HepG2 (cell line): Measurements from ENCODE around the gene TSPAN9. TPM values are rescaled to one million over a fixed set of nuclear protein-coding genes. Genes with fewer than 3 reads are reported as not detected.

ENCODE experiments used
- EEA1 ChIP-seq: sonication (generic); formaldehyde crosslinking; IDR thresholded peaks from 2 replicates; pipeline ENCODE4 v1.5.1; 2020; ENCODE audit warnings: mild to moderate bottlenecking, missing genetic modification reagents, borderline replicate concordance
- HOXA7 ChIP-seq: sonication (generic); formaldehyde crosslinking; IDR thresholded peaks from 2 replicates; pipeline ENCODE4 v1.8.1; 2022; ENCODE audit warnings: mild to moderate bottlenecking, missing genetic modification reagents, moderate library complexity
- KDM2A ChIP-seq: sonication (generic); formaldehyde crosslinking; IDR thresholded peaks from 2 replicates; pipeline ENCODE4 v1.4.0; 2020; ENCODE audit warnings: low read depth, missing genetic modification reagents, borderline replicate concordance
- MBD4 ChIP-seq: IDR thresholded peaks from 2 replicates; pipeline ENCODE4 v1.6.1; 2012; ENCODE audit warnings: low read length, inconsistent platforms, borderline replicate concordance
- MTF2 ChIP-seq: sonication (generic); formaldehyde crosslinking; IDR thresholded peaks from 2 replicates; pipeline ENCODE4 v1.5.0; 2020; ENCODE audit warnings: missing genetic modification reagents, borderline replicate concordance
- PHB2 ChIP-seq: fragments of 450-650 bp; IDR thresholded peaks from 2 replicates; pipeline ENCODE4 v1.6.1; 2018; ENCODE audit not compliant: partially characterized antibody
- RXRB ChIP-seq: IDR thresholded peaks from 2 replicates; pipeline ENCODE4 v1.6.1; 2016; ENCODE audit warnings: borderline replicate concordance, missing genetic modification reagents, missing compliant biosample characterization
- SMC3 ChIP-seq: IDR thresholded peaks from 2 replicates; pipeline ENCODE4 v1.6.1; 2011; ENCODE audit warnings: low read length, improper control_type of control experiment
- STAG1 ChIP-seq: sonication (generic); formaldehyde crosslinking; IDR thresholded peaks from 2 replicates; pipeline ENCODE4 v1.4.0; 2020; ENCODE audit warnings: missing genetic modification reagents
- TBX2 ChIP-seq: sonication (generic); formaldehyde crosslinking; IDR thresholded peaks from 2 replicates; pipeline ENCODE4 v1.5.0; 2020; ENCODE audit warnings: missing genetic modification reagents, mild to moderate bottlenecking, borderline replicate concordance
- ZBTB25 ChIP-seq: IDR thresholded peaks from 2 replicates; pipeline ENCODE4 v1.6.1; 2018; ENCODE audit warnings: missing genetic modification reagents
- ZNF230 ChIP-seq: sonication (generic); formaldehyde crosslinking; IDR thresholded peaks from 2 replicates; pipeline ENCODE4 v1.4.0; 2020; ENCODE audit warnings: mild to moderate bottlenecking, missing genetic modification reagents
- ZNF407 ChIP-seq: sonication (generic); formaldehyde crosslinking; IDR thresholded peaks from one replicate; pipeline ENCODE4 v1.5.1; 2020; ENCODE audit warnings: mild to moderate bottlenecking, missing genetic modification reagents; ENCODE audit errors: not compliant biosample characterization
- ZNF451 ChIP-seq: sonication (generic); formaldehyde crosslinking; IDR thresholded peaks from 2 replicates; pipeline ENCODE4 v1.5.0; 2020; ENCODE audit warnings: mild to moderate bottlenecking, missing genetic modification reagents
- ZNF501 ChIP-seq: sonication (generic); formaldehyde crosslinking; IDR thresholded peaks from 2 replicates; pipeline ENCODE4 v1.5.1; 2020; ENCODE audit warnings: mild to moderate bottlenecking, moderate library complexity, missing genetic modification reagents
- polyA plus RNA-seq, 8 experiments: library from polyadenylated mRNA; depleted of rRNA in 3 of 8; stranded (reverse) in 7 of 8; unstranded in 1 of 8; fragments of >200 nt; fragmentation: Illumina TruSeq in 4 of 8; extraction: Trizol in 4 of 8; gene quantifications; 2 replicates each; pipeline versions ENCODE4 v1.2.1 to v1.2.3, GENCODE V29; 2011 to 2016; ENCODE audit warnings: low read depth in 4 of 8, missing spikeins in 1 of 8, mixed read lengths in 1 of 8; ENCODE audit not compliant: insufficient read depth in 1 of 8
- total RNA-seq, 5 experiments: library from RNA; depleted of rRNA; stranded (reverse); fragments of >200 nt; fragmentation: Illumina TruSeq; extraction: Trizol; gene quantifications; 2 replicates each; pipeline ENCODE4 v1.2.3, GENCODE V29; 2016; ENCODE audit warnings: low read depth in 1 of 5
- TF ChIP-seq, protein P1 (sequence below): sonication (generic); formaldehyde crosslinking; IDR thresholded peaks from 2 replicates; pipeline ENCODE4 v1.8.0; 2023; ENCODE audit warnings: mild to moderate bottlenecking, missing genetic modification reagents
- TF ChIP-seq, protein P2 (sequence below): sonication (generic); formaldehyde crosslinking; IDR thresholded peaks from 2 replicates; pipeline ENCODE4 v1.4.0; 2020; ENCODE audit warnings: missing genetic modification reagents, mild to moderate bottlenecking, borderline replicate concordance

The TSPAN9 gene
- total and polyA plus RNA-seq, 2 of the 13 experiments (the other 11 are each of a cell fraction or from before 2014, with no cell fraction given) = 18.1 to 42.3 TPM

DNA sequence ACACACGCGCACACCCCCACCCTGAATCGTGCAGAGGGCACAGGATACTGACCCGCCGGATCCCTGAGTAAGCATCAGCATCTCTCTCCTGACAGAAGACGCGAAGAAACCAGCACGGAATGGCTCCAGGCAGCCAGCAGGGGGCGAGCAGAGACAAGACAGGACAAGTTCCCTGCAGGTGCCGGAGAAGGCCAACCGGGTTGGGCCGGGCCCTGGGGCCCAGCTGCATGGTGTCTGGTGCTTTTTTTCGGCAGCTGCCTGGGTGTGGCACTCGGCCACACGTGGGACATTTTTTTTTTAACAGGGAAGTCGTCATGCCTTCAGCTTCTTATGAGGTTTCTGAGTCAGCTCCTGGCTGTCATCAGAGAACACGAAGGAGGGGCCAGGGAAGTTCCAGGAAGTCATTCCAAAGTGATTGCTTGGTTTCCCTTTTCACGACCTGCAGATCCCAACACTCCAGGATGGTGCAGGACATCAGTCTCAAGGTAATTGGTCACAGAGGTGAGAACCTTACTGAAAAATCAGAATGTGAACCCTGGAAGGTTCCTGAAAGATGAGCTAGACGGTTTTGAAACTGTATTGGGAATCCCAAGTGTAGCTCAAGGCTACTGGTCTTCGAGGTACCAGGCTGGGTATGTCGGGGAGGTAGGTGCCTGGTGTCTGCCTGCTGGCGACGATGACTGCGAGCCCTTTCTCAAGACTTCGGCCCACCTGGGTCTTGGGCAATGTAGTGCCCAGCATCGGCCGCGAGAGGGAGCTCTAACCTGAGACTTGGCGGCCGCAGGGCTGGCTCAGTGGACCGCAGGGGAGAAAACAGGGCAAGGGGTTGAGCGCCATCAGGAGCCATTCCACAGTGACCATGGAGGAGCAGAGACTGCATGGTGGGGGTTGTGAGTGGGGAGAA, 223.0 kb downstream of the TSPAN9 start (continued):
- no peak for TF ChIP-seq ZNF407 (CRISPR knock-in tag)
- TF ChIP-seq ZNF230 = 0 out of 2 replicates have a peak, but pooled peaks have one; percentile 39
- TF ChIP-seq MBD4 = no peak
- no peak for TF ChIP-seq HOXA7 (CRISPR knock-in tag)
- TF ChIP-seq, protein P1, sequence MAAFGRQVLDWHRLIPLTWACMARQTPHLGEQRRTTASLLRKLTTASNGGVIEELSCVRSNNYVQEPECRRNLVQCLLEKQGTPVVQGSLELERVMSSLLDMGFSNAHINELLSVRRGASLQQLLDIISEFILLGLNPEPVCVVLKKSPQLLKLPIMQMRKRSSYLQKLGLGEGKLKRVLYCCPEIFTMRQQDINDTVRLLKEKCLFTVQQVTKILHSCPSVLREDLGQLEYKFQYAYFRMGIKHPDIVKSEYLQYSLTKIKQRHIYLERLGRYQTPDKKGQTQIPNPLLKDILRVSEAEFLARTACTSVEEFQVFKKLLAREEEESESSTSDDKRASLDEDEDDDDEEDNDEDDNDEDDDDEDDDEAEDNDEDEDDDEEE (CRISPR knock-in tag) = 0 out of 2 replicates have a peak, but pooled peaks have one; percentile 16
- TF ChIP-seq ZNF501 = peak; percentile 22; the same call in 1 of the 2 replicates
- TF ChIP-seq STAG1 (CRISPR knock-in tag) = peak; percentile 85
- no peak; the same call in 1 of the 2 replicates for TF ChIP-seq EEA1 (CRISPR knock-in tag)
- no peak for TF ChIP-seq ZNF451
- 0 out of 2 replicates have a peak, but pooled peaks have one; percentile 42 for TF ChIP-seq TBX2
- peak; percentile 45 for TF ChIP-seq SMC3
- TF ChIP-seq PHB2 = no peak
- TF ChIP-seq ZBTB25 (CRISPR knock-in tag) = no peak
- TF ChIP-seq MTF2 (CRISPR knock-in tag) = peak; percentile 69; the same call in 1 of the 2 replicates
- TF ChIP-seq RXRB (CRISPR knock-in tag) = no peak
- TF ChIP-seq KDM2A (CRISPR knock-in tag) = peak; percentile 18; the same call in 1 of the 2 replicates
- TF ChIP-seq, protein P2, sequence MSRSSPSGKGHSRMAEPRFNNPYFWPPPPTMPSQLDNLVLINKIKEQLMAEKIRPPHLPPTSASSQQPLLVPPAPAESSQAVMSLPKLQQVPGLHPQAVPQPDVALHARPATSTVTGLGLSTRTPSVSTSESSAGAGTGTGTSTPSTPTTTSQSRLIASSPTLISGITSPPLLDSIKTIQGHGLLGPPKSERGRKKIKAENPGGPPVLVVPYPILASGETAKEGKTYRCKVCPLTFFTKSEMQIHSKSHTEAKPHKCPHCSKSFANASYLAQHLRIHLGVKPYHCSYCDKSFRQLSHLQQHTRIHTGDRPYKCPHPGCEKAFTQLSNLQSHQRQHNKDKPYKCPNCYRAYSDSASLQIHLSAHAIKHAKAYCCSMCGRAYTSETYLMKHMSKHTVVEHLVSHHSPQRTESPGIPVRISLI (CRISPR knock-in tag) = 0 out of 2 replicates have a peak, but pooled peaks have one; percentile 9
